Activated CD4-positive, alpha-beta T cell treated with anti-CD3 and anti-CD28 coated beads, Interleukin-2, amount 50 U/mL, for 24 hours (primary cell): ENCODE data around the gene BYSL.
A peak's percentile ranks its signal among the peaks of the same experiment; 100 is the strongest.
"Not testable (repeated sequence)": the region's sequence is repeated elsewhere in the genome, so short reads cannot be mapped to it uniquely, and the experiment has no call there.

Source experiments
- DNase-seq, 2 donors: peaks; one replicate each; pipeline ENCODE4 v3.0.0-alpha.2; 2020; ENCODE audit warnings: low read depth in 1 of 2, low spot score in 1 of 2

BYSL gene

DNA sequence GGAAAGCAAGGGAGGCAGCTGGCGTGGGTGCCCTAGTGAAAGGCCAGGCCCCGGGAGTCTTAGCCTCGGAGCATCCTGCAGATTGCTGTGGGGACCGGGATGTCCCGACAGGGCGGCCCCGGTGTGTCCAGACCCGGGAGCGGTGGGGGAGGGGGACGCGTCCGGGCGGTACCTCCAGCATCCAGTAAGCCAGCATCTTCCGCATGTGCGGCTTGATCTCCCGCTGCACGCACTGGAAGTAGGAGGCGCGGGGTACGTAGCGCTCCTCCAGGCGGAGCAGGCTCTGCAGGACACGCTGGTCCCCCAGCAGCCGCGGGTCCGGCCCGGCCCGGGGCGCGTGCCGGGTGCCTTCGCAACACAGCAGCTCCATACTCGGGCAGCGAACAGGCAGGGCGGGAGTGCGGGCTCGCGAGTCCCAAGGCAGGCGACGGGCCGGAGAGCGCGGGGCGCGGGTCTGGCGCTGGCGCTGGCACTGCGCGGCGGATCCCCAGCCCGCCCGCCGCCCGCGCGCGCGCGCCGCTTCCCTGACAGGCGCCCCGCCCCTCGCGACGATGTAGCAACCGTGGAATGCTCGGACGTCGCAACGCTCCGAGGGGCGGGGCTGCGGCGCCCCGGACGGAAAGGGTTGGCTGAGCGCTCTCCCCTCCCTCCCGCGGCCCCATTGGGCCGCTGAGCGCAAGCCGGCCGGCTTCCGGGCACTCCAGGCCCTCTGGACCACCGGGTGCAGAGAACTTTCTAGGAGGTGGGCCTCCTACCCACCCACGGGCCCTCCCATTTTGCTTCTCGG, 20.2 kb downstream of the BYSL start, which contains the start of gene CCND3:
Gene CCND3 (minus strand): TSS at position 529 of the 787 bp plus-strand sequence. CDS start 159 bp downstream, at position 370.
- peak; percentile 69 to 82 for DNase-seq

- DNase-seq: no peak
These were observed 21.0 kb downstream of the BYSL start for GRCh38 chr6:41942067-41942851.

DNA sequence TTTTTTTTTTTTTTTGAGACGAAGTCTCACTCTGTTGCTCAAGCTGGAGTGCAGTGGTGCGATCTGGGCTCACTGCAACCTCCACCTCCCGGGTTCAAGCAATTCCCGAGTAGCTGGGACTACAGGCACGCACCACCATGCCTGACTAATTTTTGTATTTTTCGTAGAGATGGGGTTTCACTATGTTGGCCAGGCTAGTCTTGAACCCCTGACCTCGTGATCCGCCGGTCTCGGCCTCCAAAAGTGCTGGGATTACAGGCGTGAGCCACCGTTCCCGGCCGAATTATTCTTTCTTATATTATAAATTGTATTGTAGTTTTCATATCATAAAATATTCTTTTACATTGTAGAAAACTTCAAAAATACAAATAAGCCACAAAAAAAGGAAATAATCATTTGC, 21.6 kb downstream of the BYSL start:
- not testable (repeated sequence) for DNase-seq

DNA sequence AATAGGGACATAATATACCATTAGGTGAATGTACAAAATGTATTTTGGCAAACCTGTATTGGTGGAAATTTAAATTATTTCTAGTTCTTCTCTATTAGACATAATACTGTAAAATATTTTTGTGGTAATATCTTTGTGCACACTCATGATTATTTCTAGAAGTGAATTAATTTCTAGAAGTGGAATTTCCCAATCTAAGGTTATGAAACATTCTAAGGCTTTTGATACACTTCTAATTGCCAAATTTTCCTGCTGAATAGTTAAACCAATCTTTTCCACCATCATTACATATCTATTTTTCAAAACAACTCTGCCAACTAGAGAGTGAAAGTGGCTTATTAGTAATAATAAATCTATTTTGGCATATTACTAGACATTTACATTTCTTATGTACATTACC, 22.2 kb downstream of the BYSL start:
- DNase-seq: no peak

- no peak for DNase-seq
These were observed 26.4 kb downstream of the BYSL start for GRCh38 chr6:41947581-41948220.

GRCh38 chr6:41954668-41955067, 33.4 kb downstream of the BYSL start:
- DNase-seq: no peak

DNA sequence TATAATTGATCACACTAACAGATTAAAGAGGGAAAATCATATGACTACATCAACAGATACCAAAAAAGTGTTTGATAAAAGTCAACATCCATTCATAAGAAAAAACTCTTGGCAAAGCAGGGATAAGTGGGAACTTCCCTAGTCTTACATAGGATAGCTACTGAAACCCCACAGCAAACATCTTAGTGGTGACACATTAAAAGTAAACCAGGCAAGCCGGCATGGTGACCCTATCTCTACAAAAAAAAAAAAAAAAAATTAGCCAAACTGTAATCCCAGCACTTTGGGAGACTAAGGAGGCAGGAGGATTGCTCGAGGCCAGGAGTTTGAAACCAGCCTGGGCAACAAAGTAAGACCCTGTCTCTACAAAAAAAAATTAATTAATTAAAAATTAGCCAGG, 34.1 kb downstream of the BYSL start:
- DNase-seq: no peak

GRCh38 chr6:41957117-41957516, 35.8 kb downstream of the BYSL start:
- no peak for DNase-seq

- peak in 1 of 2 donors; percentile 49 for DNase-seq
These were observed 36.9 kb downstream of the BYSL start for GRCh38 chr6:41958022-41958856.

- no peak for DNase-seq
These were observed 38.7 kb downstream of the BYSL start for GRCh38 chr6:41960028-41960427.

DNA sequence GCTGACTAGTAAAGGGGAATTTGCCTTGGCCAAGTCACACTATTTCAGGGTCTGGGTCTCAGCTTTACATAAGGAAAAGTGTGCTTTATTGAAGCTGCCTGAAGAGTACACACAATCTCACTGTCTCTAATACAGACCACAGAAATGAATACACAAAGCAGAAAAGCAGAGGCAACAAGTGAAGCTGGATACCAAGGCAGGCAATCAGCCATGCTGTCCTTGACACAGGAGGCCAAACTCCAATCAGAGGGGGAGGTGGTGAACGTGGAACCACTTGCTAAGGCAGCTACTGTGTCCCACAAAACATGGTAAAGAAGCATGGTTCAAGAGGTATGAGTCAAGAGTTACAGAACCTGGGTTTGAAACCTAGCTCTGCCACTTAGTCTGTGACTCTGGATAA, 42.1 kb downstream of the BYSL start:
- DNase-seq: no peak

DNA sequence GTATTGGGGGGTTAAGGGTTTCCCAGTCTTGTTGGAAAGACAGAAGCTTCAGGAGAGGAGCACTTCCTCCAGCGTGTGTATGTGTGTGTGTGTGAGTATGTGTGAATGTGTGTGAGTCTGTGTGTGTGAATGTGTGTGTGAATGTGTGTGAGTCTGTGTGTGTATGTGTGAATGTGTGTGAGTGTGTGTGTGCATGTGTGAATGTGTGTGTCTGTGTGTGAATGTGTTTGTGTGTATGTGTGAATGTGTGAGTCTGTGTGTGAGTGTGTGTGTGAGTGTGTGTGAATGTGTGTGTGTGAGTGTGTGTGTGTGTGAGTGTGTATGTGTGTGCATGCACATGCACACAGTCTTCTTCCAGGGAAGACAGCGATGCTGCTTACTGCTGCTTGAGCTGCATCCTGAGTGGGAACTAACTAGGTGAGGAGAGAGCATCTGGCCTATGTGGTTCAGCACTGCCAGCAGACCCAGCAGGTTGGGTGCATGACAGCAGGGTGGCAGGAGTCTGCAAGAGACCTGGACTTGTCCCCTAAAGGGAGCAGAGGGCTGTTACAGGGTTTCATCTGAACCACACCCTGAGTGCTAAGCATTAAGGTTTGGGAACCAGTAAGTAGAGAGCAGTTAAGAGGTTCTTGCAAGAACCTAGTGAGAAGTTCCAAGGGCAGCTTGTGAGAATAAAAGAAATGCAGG, 43.0 kb downstream of the BYSL start:
- no peak for DNase-seq

GRCh38 chr6:41965429-41966213, 44.3 kb downstream of the BYSL start:
- no peak for DNase-seq

DNA sequence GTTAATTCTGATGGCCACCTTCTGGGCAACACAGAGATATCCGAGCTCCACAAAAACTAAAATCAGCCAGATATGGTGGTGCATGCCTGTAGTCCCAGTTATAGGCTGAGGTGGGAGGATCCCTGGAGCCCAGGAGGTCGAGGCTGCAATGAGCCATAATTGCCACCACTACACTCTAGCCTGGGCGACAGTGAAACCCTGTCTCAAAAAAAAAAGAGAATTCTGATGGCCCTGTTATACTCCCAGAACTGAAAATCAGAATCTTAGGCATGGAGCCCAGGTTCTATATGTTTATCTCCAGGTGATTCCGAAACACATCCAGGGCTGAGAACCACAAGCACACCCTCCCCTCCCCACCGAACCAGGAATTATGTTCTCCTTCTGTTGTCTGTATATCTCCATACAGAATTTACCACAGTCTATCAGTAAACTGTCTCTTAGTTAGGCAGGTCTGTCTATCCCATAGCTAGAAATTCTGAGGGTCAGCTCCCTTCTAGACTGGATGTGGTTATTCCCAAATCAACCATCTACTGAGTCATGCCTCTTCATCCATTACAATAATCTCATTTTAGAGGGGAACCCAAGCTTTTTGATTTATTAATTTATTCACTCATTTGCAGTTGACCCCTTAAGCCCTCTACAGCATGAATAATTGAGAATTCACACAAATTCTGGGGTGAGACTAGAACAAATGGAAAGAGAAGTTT, 45.1 kb downstream of the BYSL start:
- no peak for DNase-seq

DNA sequence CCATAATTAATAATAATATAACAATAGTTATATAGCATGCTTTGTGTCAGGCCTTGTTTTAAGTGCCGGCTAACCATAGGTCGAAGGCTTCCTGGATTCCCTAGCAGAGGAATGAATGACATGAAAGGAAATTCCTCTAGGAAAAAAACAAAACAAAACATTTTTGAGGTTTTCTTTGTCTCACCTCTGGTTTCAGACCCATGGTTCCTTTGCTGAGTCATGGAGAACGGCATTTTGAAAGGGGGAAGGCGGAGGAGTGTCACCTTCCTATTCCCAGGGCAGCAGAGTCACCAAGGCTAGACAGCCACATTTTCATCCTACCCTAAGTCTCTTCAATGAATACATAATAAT, 45.6 kb downstream of the BYSL start:
- no peak for DNase-seq

DNA sequence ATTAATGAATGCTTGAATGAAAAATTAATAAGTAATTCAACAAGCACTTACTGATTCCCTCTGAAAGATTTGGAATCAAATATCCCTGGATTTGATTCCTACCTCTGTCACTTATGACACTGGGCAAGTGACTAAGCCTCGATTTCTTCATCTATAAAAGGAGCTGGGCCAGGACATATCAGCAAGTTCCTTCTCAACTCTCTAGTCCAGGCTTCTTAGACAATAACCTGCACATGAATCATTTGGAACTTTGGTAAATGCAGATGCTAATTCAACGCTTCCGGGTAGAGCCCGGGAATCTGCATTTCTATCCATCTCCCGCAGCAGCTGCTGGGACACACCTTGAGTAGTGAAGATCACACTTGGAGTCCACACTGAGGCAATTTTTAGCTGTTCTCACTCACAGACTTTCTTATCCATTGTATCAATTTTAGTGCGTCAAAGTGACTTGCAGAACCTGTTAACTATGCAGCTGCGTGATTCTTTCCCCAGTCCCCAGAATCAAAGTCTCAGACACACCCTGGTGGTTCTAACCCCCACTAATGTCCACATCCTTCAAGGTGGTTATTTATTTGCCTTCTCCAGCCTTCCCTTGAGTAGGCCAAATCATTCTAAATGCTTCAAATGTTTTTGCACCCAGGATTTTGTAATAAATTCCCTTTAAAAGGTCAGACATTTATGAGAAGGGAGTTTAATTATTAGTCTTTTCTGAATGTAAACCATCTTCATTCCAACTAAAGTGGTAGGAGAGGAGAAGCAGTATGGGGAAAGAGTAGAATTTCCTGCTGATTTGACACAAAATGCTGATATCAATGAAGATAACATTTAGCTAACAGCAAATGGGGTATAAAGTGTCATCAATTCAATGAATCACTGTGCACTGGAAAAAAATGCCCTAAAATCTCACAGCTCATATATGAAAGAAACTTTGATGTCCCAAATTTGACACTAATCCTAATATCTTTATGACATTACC, 46.3 kb downstream of the BYSL start:
- DNase-seq: no peak

GRCh38 chr6:41970436-41970846, 49.1 kb downstream of the BYSL start:
- peak in 1 of 2 donors; percentile 67 for DNase-seq

DNA sequence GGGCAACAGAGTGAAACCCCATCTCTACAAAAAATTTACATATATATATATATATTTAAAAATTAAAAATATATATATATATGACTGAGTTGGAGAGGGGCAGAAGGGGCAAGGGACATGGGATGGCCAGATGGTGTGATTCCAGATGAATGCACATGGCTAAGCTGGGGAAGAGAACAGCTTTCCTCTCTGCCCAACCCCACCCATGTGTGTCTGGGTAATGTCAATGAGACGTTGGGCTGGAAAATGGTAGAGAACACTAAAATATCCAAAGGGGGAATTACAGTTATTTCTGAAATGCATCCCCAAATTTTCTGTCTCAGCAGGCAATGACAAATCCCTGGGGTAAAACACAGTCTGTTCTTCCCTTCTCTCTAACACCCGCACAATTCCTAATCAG, 51.5 kb downstream of the BYSL start:
- no peak for DNase-seq
